ENCODE results near the gene FAM221B.

The FAM221B gene, protein sequence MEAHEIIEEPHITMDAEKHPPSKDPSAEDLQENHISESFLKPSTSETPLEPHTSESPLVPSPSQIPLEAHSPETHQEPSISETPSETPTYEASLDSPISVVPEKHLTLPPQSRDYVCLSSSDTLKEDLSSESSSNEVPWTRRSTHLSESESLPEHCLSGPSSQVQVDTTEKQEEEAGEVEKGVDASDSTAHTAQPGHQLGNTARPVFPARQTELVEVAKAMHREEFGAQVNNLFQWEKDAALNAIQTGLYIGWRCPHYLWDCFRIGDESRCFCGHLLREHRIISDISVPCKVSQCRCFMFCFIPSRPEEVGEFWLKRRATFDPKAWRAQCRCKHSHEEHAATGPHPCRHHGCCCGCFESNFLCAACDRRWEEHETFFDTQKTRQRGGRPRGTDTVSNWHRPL

DNA sequence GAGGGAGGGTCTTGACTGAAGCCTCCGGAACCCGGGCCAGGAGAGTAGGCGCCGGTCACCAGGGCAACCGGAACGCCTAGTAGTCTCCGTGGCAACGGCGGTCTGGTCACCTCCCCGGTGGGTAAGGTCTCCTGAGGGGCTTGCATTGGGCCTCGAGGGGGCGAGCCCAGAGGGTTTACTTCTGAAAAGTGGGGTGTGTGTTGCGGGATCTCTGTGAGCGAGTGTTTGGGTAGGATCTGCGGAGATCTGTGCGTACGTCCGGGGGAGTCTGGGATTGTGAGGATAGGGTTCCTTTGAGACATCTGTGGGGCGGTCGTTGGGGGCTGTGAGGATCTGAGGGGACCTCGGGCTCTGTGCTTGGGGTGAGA is at the start of gene FAM221B:
Gene FAM221B (minus strand): TSS at position 17 of the 368 bp plus-strand sequence. CDS start 2,571 bp downstream, outside the sequence.
- no peak for DNase-seq (ENCODE audit: low read depth in 2 of 2)

DNA sequence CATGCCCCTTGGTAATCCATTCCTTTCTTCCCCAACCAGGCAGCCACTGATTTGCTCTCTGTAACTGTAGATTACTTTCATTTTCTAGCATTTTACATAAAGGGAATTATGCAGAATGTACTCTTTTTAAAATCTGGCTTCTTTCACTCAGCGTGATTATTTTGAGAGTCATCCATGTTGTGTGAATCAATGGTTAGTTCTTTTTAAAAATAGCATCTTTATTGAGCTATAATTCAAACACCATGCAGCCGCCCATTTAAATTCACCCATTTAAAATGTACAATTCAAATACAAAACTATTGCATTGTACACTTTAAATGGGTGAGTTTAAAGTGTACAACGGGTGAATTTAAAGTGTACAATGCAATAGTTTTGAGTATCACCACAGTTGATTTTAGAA is 44.0 kb upstream of the FAM221B start:
- no peak for DNase-seq (ENCODE audit: low read depth in 2 of 2)

DNA sequence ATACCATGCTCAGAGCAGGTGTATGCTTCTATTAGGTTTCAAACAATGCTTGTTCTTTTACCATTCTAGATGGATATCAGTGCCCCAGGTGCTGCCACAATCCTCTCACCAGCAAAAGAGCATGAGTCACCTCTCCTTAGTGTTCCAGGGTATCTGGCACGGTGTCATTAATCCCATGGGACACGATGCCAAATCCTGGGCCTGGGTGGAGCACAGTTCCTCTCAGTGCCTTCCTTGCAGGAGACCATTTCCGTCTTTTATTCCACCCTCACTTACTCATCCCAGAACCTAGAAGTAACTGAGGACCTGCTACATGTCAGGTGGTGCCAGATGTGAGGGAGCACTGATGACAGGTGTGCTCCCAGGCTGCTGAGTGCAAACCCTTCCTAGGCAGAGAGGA is 43.0 kb upstream of the FAM221B start:
- DNase-seq (ENCODE audit: low read depth in 2 of 2): no peak

DNA sequence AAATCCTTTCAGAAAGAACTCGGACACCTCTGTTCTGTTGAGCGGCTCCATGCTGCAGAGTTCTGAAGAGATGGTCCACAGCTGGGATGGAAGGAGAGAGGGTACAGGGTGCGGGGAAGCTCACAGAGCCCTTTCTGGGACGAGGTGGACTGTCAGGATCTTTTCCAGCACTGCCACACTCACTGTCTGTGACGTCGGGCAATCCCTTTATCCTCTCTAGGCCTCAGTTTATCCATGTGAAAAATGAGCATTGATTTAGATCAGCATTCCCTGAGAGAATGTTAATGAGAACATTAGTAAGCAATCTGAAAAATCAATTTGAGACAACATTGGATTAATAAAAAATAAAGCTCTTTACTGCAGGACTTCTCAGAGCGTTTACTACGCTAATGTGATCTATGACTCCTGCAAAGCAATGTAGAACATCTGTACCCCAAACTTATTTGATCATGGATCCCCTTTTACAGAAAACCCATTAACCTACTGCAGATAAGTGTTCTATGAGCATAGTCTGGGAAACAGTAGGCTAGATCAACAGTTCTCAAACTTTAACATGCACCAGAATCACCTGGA is 41.9 kb upstream of the FAM221B start, which contains the start of gene OR13J1:
Gene OR13J1 (minus strand): TSS at position 51 of the 573 bp plus-strand sequence. CDS start 0 bp downstream, at position 51.
- DNase-seq (ENCODE audit: low read depth in 2 of 2): no peak

DNA sequence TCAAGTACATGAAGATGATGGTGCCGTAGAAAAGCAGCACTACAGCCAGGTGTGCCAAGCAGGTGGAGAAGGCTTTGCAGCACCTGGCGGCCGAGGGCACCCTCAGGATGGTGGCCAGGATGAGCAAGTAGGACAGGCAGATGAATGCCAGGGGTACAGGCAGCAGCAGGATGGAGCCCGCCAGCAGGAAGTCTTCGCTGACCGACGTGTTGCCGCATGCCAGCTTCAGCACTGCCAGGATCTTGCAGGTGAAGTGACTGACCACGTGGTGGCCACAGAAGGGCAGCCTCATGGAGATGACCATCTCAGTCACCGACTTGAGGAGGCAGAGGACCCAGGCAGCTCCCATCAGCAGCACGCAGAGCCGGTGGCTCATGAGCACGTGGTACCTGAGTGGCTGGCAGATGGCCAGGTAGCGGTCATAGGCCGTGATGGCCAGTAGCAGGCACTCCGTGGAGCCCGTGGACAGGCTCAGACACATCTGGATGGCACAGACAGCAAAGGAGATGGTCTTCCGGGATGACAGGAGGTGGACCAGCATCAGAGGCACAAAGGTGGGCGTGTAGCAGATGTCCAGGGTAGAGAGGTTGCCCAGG is 41.2 kb upstream of the FAM221B start:
- DNase-seq (ENCODE audit: low read depth in 2 of 2): no peak

DNA sequence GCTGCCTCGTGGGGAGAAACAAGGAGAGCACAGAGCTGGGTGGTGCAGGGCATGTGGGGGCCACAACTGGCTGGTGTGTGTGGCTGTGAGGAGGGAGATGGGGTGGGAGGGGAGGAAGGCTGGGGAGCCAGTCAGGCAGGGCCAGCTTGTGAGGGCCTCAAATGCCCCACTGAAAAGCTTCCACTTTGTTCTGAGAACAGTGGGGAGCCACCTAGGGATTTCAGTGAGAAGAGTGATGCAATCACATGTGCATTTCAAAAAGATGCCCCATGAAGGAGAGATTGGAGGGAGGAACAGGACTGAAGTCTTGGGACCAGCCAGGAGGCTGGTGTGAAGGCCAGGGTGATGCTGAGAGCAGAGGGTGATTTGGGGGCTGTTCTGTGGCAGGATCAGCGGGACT is 40.4 kb upstream of the FAM221B start:
- no peak for DNase-seq (ENCODE audit: low read depth in 2 of 2)

DNA sequence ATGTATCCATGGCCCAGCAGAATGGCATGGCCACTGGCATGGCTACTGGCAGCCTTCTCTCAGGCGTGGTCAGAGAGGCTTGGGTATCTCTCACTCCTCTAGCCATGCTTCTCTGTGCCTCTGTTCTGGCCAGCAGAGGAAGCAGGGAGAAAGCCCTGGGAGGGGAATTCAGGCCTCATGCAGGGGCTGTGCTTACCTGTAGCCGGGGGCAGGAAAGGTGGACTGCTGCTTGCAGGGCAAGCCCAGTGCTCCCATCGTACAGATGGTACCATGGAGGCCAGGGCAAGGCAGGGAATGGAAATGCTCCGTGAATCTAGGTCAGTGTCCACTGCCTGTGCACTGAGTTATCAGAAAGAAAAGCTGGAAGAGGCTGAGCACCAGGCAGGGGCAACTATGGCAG is 39.0 kb upstream of the FAM221B start:
- no peak for DNase-seq (ENCODE audit: low read depth in 2 of 2)

DNA sequence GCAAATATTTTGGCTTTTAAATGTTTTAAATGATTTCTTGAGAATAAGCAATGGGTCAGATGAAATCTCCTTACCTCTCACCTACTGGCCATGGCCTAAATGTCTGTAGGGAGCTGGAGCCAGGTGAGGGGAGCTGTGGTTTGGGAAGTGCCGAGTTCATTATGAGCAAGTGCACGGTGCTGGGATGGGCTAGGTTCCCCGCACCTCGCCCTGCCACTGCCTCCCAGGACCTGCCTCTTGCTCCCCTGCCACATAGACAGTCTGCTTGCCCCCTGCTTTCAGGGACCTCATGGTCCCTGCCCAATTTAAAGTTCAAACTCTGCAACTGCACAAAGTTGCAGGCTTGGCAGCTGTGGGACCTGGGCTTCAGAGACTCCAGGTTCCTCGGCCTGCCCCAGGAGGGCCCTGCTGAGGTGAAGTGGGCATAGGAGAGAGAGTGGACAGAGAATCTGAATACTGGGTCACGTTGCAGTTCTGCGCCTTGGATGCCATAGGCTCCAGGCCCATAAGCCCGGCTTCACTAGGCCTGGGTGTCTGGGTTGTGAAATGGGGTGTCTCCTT is 36.2 kb upstream of the FAM221B start:
- no peak for DNase-seq (ENCODE audit: low read depth in 2 of 2)

DNA sequence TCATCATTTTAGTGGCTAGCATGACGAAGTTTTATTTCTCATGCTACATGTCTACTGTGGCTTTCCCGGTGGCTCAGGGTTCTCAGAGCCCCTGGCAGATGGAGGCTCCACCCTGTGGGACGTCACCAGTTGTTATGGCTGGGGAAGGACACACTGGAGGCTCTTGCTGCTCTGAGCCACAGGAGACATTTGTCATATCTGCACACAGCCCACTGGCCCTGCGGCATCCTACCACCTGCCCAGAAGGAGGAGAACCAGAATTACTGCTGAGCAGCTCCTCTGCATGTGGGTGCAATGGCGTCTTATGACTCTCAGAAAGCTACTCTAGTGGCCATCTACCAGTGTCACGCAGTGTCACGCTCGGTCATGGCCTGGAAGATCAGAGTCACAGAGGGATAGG is 35.1 kb upstream of the FAM221B start:
- DNase-seq (ENCODE audit: low read depth in 2 of 2): no peak

DNA sequence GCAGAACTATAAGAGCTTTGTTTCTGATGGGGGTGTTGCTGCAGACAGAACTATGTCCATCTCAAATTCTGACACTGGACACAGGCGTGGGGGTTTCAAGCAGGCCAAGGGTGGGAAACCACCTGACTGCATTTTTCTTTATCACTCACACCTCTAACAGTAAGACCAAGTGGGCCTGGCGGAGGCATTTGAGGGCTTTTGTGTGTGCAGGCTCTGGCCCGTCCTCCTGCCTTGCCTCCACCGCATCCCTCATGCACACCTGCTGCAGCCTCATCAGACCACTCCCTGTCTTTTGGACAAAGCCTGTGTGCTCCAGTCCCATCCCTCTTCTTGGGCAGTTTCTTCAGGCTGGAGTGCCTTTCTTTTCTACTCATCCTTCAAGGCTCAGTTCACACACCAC is 33.8 kb upstream of the FAM221B start:
- no peak for DNase-seq (ENCODE audit: low read depth in 2 of 2)

DNA sequence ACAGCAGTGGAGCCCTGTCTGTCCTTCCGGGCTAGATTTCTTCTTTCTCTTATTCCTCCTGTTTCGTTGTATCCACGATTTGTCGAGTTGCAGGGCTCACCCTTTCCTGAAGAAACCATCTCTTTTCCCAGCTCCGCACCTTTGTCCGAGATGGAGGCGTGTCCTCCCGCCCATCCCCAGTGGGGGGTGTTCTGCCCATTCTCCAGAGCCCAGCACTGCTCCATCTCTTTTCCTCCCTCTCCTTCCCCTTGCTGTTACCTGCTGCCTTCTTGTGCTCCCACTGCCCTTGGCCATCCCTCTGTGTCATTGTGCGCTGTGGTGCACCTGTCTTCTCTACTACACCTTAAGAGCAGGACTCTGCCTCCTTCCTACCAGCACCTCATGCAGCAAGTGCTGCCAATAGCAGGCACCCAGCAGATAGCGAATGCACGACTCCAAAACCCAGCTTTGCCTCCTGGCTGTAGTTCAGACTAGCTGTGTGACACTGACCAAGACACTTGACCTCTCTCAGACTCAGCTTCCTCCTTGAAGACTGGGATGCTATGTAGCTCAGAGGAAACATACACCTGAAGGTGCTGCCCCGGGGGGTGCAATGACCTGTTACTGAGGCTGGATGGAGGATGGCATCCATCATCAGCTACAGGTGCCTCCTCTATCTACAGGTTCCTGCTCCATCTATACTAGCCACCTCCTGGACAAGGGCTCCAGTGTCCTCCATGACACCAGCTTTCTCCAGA is 32.8 kb upstream of the FAM221B start:
- no peak for DNase-seq (ENCODE audit: low read depth in 2 of 2)

DNA sequence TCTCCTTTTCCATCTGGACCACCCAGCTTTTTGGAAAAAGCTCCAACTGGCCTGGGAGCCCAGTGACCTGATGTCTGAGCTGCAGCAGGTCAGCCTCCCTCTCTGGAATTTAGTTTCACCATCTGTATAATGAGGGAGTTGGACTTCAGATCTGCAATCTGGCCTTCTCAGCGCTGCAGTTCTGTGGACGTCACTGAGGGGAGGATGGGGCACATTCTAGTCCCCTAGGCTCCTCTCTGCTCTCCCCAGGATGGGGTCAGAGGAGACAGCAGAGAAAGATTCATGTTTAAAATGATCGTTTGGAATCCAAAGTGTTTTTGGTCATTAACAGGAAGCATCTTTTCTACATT is 31.4 kb upstream of the FAM221B start:
- no peak for DNase-seq (ENCODE audit: low read depth in 2 of 2)

DNA sequence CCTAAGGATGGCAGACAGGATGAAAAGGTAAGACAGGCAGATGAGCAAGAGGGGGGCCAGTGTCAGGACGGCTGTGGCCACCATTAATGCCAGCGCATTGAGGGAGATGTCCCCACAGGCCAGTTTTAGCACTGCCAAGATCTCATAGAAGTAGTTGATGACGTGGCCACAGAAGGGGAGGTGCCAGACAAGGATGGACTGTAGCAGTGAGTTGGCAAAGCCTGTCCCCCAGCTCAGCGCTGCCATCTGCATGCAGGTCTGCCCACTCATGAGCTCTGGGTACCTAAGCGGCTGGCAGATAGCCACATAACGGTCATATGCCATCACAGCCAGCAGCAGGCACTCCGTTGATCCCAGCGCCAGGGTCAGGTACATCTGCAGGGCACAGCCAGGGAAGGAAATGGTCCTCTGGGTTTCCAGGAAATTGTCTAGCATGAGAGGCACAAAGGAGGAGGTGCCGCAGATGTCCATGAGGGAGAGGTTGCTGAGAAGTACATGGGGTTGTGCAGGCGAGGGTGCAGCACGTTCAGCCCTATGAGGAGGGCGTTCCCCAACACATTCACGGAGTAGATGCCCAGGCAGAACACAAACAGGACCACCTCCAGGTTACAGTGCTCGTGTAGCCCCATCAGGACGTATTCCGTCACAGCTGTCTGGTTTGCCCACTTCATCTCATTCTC is 30.9 kb upstream of the FAM221B start:
- DNase-seq (ENCODE audit: low read depth in 2 of 2): no peak

DNA sequence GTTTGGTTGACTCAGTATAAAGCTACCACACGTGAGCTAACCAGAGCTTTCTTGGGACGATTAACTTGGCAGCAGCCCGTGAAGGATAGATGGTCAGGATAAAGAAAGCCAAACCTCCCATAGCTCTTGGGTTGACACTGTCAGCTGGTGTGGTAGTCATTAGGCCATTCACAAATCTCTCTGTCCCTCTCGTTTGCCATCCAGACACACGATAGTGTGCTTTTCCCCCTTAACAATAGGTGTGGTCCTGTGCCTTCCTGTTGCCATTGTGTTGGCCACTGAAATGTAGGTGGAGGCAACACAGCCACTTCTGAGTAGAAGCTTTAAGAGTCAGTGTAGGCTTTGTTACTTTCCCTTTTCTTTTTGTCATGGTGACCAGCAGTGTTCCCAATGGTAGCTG is 29.9 kb upstream of the FAM221B start:
- DNase-seq (ENCODE audit: low read depth in 2 of 2): no peak

DNA sequence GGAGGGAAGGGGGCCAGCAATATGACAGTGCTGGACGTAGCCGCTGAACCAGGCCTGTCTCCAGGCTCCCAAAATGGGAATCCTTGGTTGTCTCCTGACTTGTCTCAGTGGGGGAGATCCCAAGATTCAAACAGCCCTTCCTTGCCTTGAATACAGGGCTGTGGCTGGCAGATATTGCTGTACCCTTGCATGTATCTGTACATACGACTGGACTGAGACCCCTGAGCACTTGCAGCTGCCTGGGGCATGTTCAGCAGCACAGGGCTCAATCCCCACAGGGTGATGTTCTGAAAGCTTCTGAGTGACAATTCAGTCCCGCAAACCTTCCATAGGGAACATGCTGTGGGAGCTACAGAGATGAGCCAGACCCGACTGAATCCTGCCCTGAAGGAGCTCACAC is 28.4 kb upstream of the FAM221B start:
- DNase-seq (ENCODE audit: low read depth in 2 of 2): no peak

DNA sequence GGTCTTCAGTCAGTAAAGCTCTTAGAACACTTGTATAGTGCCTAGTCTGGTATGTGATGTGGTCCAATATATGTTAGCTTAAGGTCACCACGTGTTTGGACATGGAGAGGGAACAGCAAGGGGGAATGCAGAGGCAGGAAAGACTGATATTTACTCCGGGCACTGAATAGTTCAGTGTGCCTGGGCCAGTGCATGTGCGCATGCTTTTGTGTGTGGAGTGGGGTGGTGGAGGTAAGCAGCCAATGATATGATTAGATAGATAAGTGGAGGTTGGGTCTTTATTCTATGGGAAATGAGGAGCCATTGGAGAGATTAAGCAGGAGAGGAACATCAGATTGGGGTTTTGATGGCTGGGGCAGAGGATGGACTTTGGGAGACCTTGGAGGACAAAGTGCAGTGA is 27.7 kb upstream of the FAM221B start:
- no peak for DNase-seq (ENCODE audit: low read depth in 2 of 2)

DNA sequence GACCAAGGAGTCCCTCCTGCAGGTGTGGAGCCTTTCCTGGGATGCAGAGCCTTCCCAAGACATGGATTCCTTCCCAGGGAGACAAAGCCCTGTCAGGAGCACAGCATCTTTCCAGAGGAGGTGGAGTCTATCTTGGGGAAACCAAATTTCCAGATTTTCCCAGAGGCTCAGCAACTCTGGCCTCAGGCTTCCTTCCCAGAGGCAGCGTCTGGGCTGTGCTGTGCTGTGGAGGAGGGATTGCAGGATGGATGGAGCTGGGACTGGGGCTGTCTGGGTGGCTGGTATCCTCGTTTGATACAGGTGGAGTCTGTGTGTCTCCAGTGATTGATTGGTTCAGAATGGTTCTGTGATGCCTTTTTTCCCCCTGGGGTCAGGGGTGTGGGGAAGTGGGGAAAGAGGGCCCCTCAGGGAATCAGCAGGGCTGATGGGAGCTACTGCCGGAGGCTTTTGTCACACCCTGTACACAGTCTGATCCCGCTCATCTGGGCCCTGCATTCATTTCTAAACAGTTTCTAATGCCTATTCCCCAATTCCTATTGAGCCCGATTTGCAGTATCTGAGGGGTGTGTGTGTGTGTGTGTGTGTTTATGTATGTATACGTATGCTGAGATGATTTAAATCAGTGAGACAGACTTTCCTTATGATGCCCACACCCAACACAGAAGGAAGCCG is 25.7 kb upstream of the FAM221B start:
- no peak for DNase-seq (ENCODE audit: low read depth in 2 of 2)

DNA sequence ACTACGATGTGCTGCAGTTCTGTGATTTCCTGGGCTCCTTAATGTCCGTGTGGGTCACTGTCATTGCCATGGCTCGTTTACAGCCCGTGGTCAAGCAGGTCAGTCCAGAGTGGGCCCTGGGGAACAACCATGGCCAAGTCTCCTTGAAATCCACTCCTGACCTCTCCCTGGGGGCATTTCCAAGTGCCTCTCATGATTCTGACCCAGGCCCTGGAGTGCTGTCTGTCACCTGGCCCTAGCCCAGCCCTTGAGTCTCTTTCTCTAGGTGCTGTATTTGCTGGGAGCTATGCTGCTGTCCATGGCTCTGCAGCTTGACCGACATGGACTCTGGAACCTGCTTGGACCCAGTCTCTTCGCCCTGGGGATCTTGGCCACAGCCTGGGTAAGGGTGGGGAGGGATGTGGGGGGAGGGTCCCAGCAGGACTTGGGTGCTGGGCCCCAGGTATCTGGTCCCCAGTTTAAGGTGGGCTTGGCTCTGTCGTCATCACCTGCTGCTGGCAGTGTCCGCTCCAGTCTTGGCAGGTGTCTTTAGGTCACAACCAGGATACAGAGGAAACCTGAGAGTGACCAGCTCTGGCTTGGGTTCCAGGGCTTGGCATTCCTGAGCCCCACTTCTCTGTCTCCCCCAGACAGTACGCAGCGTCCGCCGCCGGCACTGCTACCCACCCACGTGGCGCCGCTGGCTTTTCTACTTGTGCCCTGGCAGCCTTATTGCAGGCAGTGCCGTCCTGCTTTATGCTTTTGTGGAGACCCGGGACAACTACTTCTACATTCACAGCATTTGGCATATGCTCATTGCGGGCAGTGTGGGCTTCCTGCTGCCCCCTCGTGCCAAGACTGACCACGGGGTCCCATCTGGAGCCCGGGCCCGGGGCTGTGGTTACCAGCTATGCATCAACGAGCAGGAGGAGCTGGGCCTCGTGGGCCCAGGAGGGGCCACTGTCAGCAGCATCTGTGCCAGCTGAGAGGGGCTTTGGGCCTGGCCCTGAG is 24.6 kb upstream of the FAM221B start:
- no peak for DNase-seq (ENCODE audit: low read depth in 2 of 2)

DNA sequence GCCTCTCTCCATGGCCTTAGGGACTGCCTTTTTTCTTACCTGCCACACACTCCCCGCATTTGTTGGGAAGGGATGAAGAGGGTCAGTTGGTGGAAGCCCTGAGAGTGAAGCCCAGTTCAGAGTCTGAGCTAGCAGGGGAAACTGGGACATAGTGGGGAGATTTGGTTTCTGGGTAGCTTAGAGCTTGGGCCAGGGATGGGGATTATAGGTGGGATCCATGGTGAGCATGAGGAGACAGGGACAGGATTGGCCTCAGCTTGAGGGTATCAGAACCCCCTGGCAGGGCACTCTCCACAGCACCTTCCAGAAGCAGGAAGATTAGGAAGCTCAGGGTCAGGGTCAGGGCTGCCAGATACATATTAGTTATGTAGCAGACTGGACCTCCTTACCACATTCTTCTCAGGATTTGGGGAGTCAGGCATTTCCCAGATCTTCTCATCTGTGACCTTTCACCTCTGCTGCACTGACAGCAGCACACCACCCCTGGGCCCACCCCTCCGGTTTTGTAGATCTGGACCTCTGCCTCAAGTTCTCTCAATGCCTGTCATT is 23.8 kb upstream of the FAM221B start:
- no peak for DNase-seq (ENCODE audit: low read depth in 2 of 2)
